Body of pancreas (tissue), 4 donors: ENCODE results near the gene TNNT2. TPM values are rescaled to one million over a fixed set of nuclear protein-coding genes. Genes with fewer than 3 reads are reported as not detected.
A peak's percentile ranks its signal among the peaks of the same experiment; 100 is the strongest.

Experiments
- ATAC-seq: fragments of 150-250 bp; one replicate; pipeline ENCODE4 v1.9.1; 2016
- DNase-seq, 4 donors: peaks; one replicate each; pipeline ENCODE4 v3.0.0-alpha.2; 2019
- H3K27ac ChIP-seq, 4 donors: fragments of 200-600 bp; sonication (generic); 1 replicate in 3 of 4; 2 replicates in 1 of 4; pipeline versions ENCODE4 v1.5.1 to v1.6.1; 2016 to 2019; ENCODE audit warnings: mild to moderate bottlenecking in 1 of 4, mixed read lengths in 1 of 4, moderate library complexity in 1 of 4
- H3K27me3 ChIP-seq, 2 donors: fragments of 200-600 bp; sonication (generic); one replicate each; pipeline ENCODE4 v1.6.0; 2016; ENCODE audit warnings: mild to moderate bottlenecking in 1 of 2
- H3K36me3 ChIP-seq, 2 donors: fragments of 200-600 bp; sonication (generic); replicated peaks in 1 of 2; 2 replicates each; pipeline ENCODE4 v1.5.1; 2016; ENCODE audit warnings: low read depth in 2 of 2; ENCODE audit not compliant: insufficient read depth in 1 of 2
- H3K4me1 ChIP-seq: fragments of 200-600 bp; sonication (generic); one replicate; pipeline ENCODE4 v1.6.0; 2016
- H3K4me3 ChIP-seq, 2 donors: fragments of 200-600 bp; sonication (generic); 1 replicate in 1 of 2; 2 replicates in 1 of 2; pipeline ENCODE4 v1.5.1; 2016 to 2019
- H3K9me3 ChIP-seq, 3 donors: fragments of 200-600 bp; sonication (generic); 1 replicate in 2 of 3; 2 replicates in 1 of 3; pipeline ENCODE4 v1.5.1; 2016
- CTCF ChIP-seq, 7 experiments: fragments of 450-650 bp in 4 of 7; fragments of 200-600 bp in 3 of 7; sonication (generic) in 3 of 7; IDR thresholded peaks; one replicate each; pipeline ENCODE4 v1.5.1; 2016 to 2019; ENCODE audit warnings: antibody characterized with exemption in 7 of 7
- POLR2A ChIP-seq, 3 donors: fragments of 450-650 bp; IDR thresholded peaks; one replicate each; pipeline ENCODE4 v1.6.1; 2016; ENCODE audit warnings: antibody characterized with exemption in 3 of 3, mild to moderate bottlenecking in 2 of 3
- WGBS, 2 donors: methylation state at CpG; one replicate each; pipeline ENCODE4 v1.1.5; 2017; 5-methylcytosine and 5-hydroxymethylcytosine counted together
- intact Hi-C: fragments of 100-400 bp; cut with DNase I; formaldehyde crosslinking; loops from one replicate; pipeline ENCODE4 v1.15.1; 2023
- total RNA-seq, 2 donors: library from RNA; depleted of rRNA; stranded (reverse); fragments of >200 nt; gene quantifications; one replicate each; pipeline ENCODE4 v1.1.0, GENCODE V29; 2016

TNNT2 gene
- total RNA-seq, 2 donors from 2014 or later, result 1.8 TPM; not detected in 1

DNA sequence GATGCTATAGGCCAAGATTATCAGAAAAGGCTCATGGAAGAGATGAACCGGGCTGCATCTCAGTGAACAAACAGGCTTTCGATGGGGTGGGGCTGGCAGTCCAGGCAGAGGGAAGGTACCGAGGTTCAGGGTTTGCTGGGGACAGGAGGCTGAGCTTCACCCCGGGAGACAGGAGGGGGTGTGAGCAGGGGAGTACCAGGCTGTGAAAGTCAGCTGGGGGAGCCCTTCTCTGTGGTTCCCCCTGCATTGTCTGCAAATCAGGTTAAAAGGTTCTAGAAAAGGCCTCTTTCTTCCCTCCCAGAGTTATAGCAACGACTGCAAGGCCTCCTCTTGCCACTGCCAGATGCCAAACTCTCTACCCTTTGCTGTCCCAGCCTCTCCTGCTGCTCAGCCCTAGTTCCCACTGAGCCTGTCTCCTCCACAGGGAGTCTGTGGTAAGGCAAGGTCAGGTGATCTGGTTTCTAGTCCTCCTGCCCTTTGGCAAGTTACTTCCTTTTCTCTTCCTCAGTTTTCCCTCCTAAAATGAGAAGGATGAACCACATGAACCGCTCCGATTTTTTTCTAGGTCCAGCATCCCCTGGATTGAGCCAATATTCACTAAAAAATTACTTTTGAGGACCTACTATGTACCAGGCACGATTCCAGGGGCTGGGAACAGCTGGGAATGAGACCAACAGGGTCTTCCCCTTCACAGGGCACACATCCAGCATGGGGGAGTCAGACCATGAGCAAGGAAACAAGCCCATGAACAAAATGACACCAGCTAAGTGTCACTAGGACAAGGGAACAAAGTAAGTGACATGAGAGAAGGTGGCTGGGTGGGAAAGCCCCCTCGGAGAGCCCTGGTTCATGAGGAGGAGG lies 14.4 kb upstream of the TNNT2 start:
- Histone ChIP-seq H3K36me3 (peaks cover 0 to 6% of the 10 kb centered on the region in 2 donors), H3K27ac (peak overlapping the region in 1 of 4 donors; percentile 23), H3K9me3 (no peaks in the 10 kb centered on the region), H3K27me3 (no peaks in the 10 kb centered on the region), H3K4me1 (peaks cover 52% of the 10 kb centered on the region), H3K4me3 (no peak overlapping the region)
- 68 to 71% methylated on average over 9 of the region's 9 CpGs for WGBS, 2 donors
- intact Hi-C loops, result no loop called here
- TF ChIP-seq CTCF (IDR thresholded peaks at IDR 0.05) (no peak), POLR2A (IDR thresholded peaks at IDR 0.05) (no peak)
- ATAC-seq, result no peak
- DNase-seq, result no peak

- no peak for TF ChIP-seq CTCF (IDR thresholded peaks at IDR 0.05)
- TF ChIP-seq POLR2A (IDR thresholded peaks at IDR 0.05), result no peak
- Histone ChIP-seq H3K36me3 (peaks cover 0 to 11% of the 10 kb centered on the region in 2 donors), H3K9me3 (no peaks in the 10 kb centered on the region), H3K4me1 (peaks cover 47% of the 10 kb centered on the region), H3K27ac (no peak overlapping the region), H3K4me3 (no peak overlapping the region), H3K27me3 (no peaks in the 10 kb centered on the region)
- ATAC-seq (no peak), DNase-seq (no peak)
- WGBS, 2 donors, result 95 to 100% methylated on average over 1 of the region's 1 CpG
- intact Hi-C loops, result no loop called here
These were observed 13.7 kb upstream of the TNNT2 start for GRCh38 chr1:201391225-201391624.

DNA sequence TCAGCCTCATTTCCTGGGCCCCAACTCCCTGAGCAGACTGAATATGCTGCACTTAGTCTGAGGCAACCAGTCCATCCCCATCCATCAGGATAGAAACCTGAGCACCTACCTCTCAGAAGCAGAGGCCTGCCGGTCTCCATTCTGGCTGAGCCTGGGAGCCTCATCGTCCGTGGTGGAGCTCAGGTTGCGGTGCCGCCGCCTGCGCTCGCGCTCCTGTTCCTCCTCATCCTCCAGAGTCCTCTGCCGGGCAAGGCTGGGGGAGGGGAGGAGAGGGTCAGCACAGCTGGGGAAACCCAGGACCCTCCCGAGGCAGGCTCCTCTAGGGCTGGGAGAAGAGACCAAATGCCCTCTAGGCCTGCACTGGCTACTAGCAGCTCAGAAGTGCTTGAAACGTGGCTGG lies 11.6 kb upstream of the TNNT2 start:
- TF ChIP-seq POLR2A (IDR thresholded peaks at IDR 0.05) (no peak), CTCF (IDR thresholded peaks at IDR 0.05) (no peak)
- no peak overlapping the region for H3K27ac ChIP-seq
- DNase-seq, result no peak

GRCh38 chr1:201386208-201386607 lies 8.7 kb upstream of the TNNT2 start:
- no peaks in the 10 kb centered on the region for H3K9me3 ChIP-seq
- H3K4me1 ChIP-seq, result peaks cover 8% of the 10 kb centered on the region
- H3K36me3 ChIP-seq, result peaks cover 0 to 12% of the 10 kb centered on the region in 2 donors
- ATAC-seq, result no peak
- TF ChIP-seq CTCF (IDR thresholded peaks at IDR 0.05) (no peak), POLR2A (IDR thresholded peaks at IDR 0.05) (no peak)
- intact Hi-C loops, result no loop called here
- no peak overlapping the region for H3K4me3 ChIP-seq
- DNase-seq, result no peak
- peak overlapping the region in 1 of 4 donors; percentile 26 for H3K27ac ChIP-seq
- 86% methylated on average over 6 to 7 of the region's 8 CpGs for WGBS, 2 donors
- H3K27me3 ChIP-seq, result no peaks in the 10 kb centered on the region

More for the DNA sequence above, 11.6 kb upstream of the TNNT2 start:
- intact Hi-C loops, result no loop called here
- no peak for ATAC-seq
- WGBS, 2 donors, result 86 to 89% methylated on average over 6 to 7 of the region's 12 CpGs
- Histone ChIP-seq H3K36me3 (peaks cover 0 to 12% of the 10 kb centered on the region in 2 donors), H3K9me3 (no peaks in the 10 kb centered on the region), H3K4me1 (peaks cover 32% of the 10 kb centered on the region), H3K4me3 (no peak overlapping the region), H3K27me3 (no peaks in the 10 kb centered on the region)
